ENCODE results near the gene CSH2. TPM values are rescaled to one million over a fixed set of nuclear protein-coding genes. Genes with fewer than 3 reads are reported as not detected.

The CSH2 gene
- total and polyA plus RNA-seq, 9 of the 15 experiments (the other 6 are each of a cell fraction or from before 2014, with no cell fraction given): not detected

DNA sequence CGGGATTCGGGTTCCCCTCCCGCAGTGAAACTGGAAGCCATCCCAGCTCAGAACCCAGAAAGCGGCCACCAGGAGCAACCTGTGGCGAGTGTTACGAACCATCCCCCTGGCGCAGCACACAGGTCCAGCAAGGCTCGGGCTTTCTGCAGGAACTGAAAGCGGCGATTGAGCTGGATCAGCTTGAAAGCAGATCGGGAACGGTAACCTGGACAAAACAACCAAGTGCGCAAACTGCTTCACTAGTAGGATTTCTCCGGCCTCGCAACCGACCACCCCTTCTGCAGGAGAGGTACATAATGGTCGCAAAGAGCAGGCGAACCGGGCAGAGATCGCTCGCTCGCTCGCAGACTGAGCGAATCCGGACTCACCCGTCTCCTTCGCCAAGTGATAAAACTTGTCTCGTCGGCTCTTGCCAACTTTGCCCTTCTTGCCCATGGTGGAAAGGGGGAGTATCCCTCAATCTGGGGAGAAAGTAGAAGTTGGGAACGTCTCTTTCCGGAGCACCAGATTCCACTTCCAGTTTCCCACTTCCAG is 46.9 kb downstream of the CSH2 start (continued):
- TF ChIP-seq, protein P1, sequence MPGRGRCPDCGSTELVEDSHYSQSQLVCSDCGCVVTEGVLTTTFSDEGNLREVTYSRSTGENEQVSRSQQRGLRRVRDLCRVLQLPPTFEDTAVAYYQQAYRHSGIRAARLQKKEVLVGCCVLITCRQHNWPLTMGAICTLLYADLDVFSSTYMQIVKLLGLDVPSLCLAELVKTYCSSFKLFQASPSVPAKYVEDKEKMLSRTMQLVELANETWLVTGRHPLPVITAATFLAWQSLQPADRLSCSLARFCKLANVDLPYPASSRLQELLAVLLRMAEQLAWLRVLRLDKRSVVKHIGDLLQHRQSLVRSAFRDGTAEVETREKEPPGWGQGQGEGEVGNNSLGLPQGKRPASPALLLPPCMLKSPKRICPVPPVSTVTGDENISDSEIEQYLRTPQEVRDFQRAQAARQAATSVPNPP (IDR thresholded peaks at IDR 0.05; ENCODE audit: borderline replicate concordance, insufficient read depth, insufficient read length): no peak
- no peak for TF ChIP-seq FOXK2 (conservative IDR thresholded peaks at IDR 0.05 in 1 of 2, IDR thresholded peaks at IDR 0.05 in 1 of 2; ENCODE audit: low read depth in 2 of 2)
- no peak for TF ChIP-seq SMAD4 (CRISPR knock-in tag; conservative IDR thresholded peaks at IDR 0.05)
- no peak for TF ChIP-seq MEIS2 (IDR thresholded peaks at IDR 0.05; ENCODE audit: partially characterized antibody)
- no peak for TF ChIP-seq GTF2E2 (tag; IDR thresholded peaks at IDR 0.05)
- TF ChIP-seq, protein P2, sequence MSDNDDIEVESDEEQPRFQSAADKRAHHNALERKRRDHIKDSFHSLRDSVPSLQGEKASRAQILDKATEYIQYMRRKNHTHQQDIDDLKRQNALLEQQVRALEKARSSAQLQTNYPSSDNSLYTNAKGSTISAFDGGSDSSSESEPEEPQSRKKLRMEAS (CRISPR knock-in tag; IDR thresholded peaks at IDR 0.05): peak; percentile 8; the same call in 1 of the 2 replicates
- TF ChIP-seq SAFB (IDR thresholded peaks at IDR 0.05; ENCODE audit: borderline replicate concordance, low read depth, low read length): no peak
- TF ChIP-seq, protein P3, sequence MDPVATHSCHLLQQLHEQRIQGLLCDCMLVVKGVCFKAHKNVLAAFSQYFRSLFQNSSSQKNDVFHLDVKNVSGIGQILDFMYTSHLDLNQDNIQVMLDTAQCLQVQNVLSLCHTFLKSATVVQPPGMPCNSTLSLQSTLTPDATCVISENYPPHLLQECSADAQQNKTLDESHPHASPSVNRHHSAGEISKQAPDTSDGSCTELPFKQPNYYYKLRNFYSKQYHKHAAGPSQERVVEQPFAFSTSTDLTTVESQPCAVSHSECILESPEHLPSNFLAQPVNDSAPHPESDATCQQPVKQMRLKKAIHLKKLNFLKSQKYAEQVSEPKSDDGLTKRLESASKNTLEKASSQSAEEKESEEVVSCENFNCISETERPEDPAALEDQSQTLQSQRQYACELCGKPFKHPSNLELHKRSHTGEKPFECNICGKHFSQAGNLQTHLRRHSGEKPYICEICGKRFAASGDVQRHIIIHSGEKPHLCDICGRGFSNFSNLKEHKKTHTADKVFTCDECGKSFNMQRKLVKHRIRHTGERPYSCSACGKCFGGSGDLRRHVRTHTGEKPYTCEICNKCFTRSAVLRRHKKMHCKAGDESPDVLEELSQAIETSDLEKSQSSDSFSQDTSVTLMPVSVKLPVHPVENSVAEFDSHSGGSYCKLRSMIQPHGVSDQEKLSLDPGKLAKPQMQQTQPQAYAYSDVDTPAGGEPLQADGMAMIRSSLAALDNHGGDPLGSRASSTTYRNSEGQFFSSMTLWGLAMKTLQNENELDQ (CRISPR knock-in tag; IDR thresholded peaks at IDR 0.05; ENCODE audit: borderline replicate concordance): no peak
- no peak for TF ChIP-seq NR2C2 (CRISPR knock-in tag; IDR thresholded peaks at IDR 0.05)
- TF ChIP-seq NR2C2 (tag; IDR thresholded peaks at IDR 0.05): 0 out of 2 replicates have a peak, but pooled peaks have one; percentile 94
- TF ChIP-seq, protein P4, sequence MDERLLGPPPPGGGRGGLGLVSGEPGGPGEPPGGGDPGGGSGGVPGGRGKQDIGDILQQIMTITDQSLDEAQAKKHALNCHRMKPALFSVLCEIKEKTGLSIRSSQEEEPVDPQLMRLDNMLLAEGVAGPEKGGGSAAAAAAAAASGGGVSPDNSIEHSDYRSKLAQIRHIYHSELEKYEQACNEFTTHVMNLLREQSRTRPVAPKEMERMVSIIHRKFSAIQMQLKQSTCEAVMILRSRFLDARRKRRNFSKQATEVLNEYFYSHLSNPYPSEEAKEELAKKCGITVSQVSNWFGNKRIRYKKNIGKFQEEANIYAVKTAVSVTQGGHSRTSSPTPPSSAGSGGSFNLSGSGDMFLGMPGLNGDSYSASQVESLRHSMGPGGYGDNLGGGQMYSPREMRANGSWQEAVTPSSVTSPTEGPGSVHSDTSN (CRISPR knock-in tag; IDR thresholded peaks at IDR 0.05; ENCODE audit: low read depth): no peak
- TF ChIP-seq, protein P4 (tag; conservative IDR thresholded peaks at IDR 0.05; ENCODE audit: low read depth): no peak
- TF ChIP-seq, protein P5, sequence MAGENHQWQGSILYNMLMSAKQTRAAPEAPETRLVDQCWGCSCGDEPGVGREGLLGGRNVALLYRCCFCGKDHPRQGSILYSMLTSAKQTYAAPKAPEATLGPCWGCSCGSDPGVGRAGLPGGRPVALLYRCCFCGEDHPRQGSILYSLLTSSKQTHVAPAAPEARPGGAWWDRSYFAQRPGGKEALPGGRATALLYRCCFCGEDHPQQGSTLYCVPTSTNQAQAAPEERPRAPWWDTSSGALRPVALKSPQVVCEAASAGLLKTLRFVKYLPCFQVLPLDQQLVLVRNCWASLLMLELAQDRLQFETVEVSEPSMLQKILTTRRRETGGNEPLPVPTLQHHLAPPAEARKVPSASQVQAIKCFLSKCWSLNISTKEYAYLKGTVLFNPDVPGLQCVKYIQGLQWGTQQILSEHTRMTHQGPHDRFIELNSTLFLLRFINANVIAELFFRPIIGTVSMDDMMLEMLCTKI (IDR thresholded peaks at IDR 0.05; ENCODE audit: partially characterized antibody): no peak
- no peak for TF ChIP-seq NR2F6 (CRISPR knock-in tag; IDR thresholded peaks at IDR 0.05)
- TF ChIP-seq CXXC5 (CRISPR knock-in tag; IDR thresholded peaks at IDR 0.05): no peak
- peak; percentile 77; the same call in 1 of the 2 replicates for TF ChIP-seq PHF8 (IDR thresholded peaks at IDR 0.05; ENCODE audit: borderline replicate concordance, low read length)

Measured in K562 (cell line).